GM20000 (cell line): Measurements from ENCODE around the gene RAB21.
A peak's percentile ranks its signal among the peaks of the same experiment; 100 is the strongest.

Experiments used
- DNase-seq: peaks from one replicate; pipeline ENCODE4 v3.0.0; 2012; ENCODE audit warnings: low spot score
- CTCF ChIP-seq: IDR thresholded peaks from 2 replicates; pipeline ENCODE4 v1.5.1; 2012; ENCODE audit warnings: mild to moderate bottlenecking, control low read depth; ENCODE audit errors: extremely low read depth, missing control alignments

The RAB21 gene

GRCh38 chr12:71737197-71737596, 17.5 kb upstream of the RAB21 start:
- no peak for TF ChIP-seq CTCF
- DNase-seq: no peak

GRCh38 chr12:71742998-71743397, 11.7 kb upstream of the RAB21 start:
- TF ChIP-seq CTCF: no peak
- no peak for DNase-seq

GRCh38 chr12:71744522-71745300, 10.0 kb upstream of the RAB21 start:
- no peak for TF ChIP-seq CTCF
- DNase-seq: no peak

- peak; percentile 63 for DNase-seq
- peak; percentile 58 for TF ChIP-seq CTCF
Observed at GRCh38 chr12:71746974-71747611, 7.6 kb upstream of the RAB21 start.

- TF ChIP-seq CTCF: no peak
- no peak for DNase-seq
Observed at GRCh38 chr12:71748081-71748850, 6.4 kb upstream of the RAB21 start.

- no peak for DNase-seq
- TF ChIP-seq CTCF: no peak
Observed at GRCh38 chr12:71749666-71750065, 5.0 kb upstream of the RAB21 start.

- TF ChIP-seq CTCF: no peak
- no peak for DNase-seq
Observed at GRCh38 chr12:71752891-71753290, 1.8 kb upstream of the RAB21 start.
